ENCODE measurements around the gene TPSG1.
"Not testable (repeated sequence)": the region's sequence is repeated elsewhere in the genome, so short reads cannot be mapped to it uniquely, and the experiment has no call there.

Gene TPSG1

DNA sequence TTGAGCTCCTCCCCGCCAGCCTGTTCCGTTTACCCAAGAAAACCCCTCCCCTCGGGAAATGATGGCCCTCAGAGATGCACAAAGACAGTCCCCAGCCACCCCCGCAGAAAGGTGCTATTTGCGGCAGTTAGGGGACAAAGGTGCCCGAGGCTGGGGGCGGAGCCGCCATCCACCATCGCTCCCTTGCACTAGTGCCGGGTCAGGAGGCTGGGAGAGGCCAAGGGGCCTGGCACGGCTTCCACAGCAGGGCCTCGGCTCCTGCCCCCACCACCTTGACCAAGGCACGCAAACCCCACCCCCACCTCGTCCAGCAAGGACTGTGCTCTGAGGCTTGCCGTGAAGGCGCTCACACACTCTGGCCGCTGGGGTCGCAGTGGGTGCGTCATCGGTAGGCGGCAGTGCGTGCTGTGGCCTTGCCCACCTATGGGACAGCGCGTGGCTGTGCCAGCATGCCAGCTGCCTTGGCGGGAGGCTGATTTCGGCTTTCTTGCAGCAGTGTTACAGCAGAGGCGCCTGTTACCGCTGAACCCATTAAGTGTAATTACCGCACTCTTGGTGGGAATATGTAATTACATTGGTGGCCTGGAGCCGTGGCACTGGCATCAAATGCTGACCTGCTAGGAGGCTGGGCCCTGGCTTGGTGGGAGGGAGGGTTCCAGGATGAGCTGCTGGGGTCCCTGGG, 31.8 kb downstream of the TPSG1 start:
- DNase-seq = no peak

DNA sequence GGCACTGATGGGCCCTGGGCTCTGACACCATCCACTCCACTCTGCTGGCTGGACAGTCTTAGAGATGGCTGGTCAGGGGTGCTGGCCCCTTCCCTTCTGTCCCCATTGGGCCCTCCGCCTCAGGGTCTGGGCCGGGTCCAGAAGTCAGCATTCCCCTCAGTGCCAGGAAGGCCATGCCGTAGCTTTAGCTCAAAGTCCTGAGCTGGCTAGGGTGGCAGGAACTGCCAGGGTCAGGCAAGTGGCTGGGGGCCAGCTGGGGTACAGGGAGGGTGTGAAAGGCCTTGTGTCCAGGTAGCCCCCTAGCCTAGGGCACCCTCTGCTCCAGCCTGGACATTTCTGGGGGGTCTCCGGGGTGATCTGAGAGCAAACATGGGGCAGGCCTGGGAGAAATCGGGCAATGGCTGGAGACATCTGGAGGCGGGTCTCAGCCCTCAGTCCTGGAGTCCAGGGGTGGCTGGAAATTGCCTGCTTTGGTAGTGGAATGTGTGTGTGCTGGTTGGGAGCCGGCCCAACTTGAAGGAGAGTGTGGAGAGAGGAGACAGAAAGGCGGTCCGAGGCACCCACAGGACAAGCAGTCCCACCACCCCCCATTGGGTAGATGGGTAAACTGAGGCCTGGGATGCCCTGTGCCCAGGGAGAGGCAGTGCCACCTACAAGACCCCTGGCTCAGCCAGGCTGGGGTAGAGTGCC, 32.5 kb downstream of the TPSG1 start:
- no peak for DNase-seq

DNA sequence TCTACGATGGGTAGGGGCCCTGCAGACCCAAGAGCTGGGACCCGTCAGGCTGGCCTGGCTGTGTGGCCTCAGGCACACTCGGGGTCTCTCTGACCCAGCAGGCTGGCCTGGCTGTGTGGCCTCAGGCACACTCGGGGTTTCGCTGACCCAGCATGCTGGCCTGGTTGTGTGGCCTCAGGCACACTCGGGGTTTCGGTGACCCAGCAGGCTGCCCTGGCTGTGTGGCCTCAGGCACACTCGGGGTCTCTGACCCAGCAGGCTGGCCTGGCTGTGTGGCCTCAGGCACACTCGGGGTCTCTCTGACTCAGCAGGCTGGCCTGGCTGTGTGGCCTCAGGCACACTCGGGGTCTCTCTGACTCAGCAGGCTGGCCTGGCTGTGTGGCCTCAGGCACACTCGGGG, 34.3 kb downstream of the TPSG1 start:
- not testable (repeated sequence) for DNase-seq

DNA sequence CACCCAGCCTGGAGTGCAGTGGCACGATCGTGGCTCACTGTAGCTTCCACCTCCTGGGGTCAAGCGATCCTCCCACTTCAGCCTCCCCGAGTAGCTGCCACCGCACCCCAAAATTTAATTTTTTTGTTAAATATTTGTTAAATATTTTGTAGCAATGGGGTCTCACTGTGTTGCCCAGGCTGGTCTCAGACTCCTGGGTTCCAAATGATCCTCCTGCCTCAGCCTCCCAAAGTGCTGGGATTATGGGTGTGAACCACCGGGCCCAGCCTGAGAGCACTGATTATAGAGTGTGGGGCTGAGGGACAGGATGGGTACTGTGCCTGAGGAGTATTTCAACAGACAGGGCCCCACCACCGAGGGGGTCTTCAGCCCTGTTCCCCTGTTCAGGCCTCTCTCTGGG, 35.6 kb downstream of the TPSG1 start:
- no peak for DNase-seq

DNA sequence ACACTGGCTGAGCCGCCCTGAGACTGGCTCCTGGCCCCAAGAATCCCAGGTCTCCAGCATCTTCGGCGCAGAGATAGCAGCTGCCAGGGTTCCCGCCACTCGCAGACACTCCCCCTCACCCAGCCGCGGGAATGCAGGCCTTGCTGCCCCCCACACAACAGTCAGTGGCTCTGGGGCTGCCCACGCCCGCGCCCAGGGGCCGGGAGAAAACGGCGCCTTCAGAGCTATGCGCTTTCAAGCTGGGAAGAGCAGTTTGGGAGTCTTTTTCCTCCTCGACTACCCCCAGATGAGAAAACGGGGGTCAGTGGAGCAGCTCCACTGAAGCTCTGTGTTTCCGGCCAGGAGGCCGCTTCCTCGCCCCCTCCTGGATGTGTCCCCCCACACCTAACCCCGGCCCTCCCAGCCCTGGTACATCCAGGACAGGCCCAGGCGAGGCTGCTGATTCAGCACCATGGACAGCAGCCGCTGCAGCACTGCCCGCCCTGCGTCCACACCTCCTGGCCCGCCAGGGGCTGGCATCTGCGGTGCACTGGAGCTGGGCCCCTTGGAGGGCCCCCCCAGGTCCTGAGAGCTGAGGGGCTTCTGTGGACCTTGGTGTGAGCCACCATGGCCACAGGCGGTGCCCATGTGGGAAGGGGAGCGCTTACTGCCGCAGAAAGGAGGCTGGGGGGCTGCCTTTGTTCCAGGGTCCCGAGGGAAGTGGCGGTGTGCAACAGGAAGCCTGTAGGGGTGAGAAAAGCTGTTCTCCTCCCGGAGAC, 36.5 kb downstream of the TPSG1 start:
- no peak for DNase-seq

DNA sequence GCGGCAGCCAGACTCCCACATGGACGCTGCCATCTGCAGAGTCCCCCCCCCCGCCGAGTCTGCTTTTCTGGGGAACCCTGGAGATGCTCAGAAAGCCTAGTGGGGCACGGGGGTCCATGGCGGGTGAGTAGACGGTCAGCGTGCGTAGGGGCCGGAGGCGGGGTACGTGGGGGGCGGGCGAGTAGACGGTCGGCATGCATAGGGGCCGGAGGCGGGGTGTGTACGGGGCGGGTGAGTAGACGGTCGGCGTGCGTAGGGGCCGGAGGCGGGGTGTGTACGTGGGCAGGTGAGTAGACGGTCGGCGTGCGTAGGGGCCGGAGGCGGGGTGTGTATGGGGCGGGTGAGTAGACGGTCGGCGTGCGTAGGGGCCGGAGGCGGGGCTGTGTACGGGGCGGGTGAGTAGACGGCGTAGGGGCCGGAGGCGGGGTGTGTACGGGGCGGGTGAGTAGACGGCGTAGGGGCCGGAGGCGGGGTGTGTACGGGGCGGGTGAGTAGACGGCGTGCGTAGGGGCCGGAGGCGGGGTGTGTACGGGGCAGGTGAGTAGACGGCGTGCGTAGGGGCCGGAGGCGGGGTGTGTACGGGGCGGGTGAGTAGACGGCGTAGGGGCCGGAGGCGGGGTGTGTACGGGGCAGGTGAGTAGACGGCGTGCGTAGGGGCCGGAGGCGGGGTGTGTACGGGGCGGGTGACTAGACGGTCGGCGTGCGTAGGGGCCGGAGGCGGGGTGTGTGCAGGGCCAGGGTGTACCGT, 39.4 kb downstream of the TPSG1 start:
- not testable (repeated sequence) for DNase-seq

DNA sequence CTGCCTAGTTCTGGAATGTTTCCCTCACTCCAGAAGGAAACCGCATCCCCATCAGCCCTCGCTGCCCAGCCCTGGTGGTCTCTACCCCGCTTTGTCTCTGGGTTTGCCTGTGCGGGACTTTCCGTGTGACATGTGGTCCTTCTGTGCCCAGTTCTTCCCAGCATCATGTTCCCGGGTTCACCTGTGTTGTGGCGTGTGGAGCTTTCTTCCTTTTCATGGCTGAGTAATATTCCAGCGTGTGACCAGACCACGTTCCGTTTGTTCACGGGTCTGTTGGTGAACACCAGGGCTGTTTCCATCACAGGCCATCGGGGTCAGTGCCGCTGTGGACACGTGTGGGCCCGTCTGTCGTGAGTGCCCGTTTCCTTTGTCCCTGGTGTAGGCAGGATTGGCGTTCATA, 40.1 kb downstream of the TPSG1 start:
- no peak for DNase-seq

DNA sequence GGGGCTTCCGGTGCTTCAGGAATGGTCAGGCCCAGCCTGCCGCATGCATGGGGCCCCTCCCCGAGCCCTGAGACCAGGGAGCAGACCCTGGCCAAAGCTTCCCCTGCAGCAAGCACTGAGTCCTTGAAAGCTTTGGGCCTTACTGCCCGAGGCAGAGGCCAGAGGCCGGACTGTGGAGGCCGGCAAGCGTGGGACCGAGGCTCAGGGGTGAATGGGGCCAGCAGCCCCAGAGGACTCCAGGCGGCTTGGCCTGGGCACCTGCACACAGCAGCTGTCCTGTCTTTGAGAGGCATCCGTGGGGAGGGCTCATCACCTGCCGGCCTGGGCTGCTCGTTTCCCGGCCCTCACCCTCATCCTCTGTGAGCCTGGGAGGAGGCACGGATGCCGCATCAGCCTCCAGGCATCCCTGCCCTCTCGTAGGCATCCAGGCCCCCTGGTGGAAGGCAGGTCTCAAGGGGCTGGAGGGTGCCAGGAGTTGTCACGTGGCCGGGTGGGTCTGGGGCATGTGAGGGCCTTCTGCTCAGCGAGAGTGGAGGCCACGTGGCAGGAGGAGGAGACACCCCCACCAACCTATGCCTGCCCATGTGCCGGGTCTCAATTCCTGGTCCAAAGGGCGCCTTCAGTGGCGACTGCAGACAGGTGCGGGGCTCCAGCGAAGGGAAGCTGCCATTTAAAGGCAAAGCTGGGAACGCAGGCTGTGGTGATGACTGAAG, 40.8 kb downstream of the TPSG1 start:
- no peak for DNase-seq

DNA sequence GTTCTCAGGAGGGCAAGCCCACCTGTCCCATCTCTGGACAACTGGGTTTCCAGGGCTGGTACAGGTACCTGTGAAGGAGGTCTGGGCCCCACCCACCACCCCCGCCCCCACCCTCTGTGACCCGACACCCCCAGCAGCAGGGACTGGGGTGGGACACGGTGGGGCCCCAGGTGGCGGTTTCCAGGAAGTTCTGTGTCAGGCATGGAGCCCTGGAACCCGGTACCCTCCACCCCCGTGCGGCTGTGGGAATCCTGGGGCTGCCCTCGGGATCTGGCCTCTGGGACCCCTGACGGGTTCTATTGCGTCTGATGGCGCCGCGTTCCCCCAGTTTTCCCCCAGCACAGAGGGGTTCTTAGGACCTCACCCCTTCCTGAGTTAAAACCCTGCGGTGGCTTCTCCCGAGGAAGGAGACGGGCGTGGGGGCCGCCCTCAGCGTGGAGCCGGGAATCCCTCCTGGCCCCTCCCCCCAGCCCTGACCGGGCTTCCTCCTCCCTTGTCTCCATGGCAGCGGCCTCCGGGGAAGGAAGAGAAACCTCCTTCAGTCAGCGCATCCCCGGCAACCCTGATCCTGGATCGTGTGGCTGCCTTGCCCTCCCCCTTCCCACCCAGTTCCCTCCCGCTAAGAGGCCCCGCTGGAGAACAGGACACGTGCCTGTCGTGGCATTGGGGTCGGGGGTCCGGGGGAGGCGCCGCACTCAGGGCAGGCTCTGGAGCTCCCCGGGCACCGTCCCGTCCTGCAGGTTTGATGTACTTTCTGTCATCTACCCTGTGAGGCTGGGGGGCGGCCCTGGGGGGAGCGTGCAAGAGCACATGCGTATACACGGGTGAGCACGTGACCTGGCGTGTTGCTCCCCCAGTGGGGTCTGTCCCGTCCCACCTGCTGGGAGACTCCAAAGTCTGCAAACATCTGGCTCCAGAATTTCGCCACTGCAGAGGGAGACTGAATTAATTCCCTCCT, 41.8 kb downstream of the TPSG1 start:
- no peak for DNase-seq

DNA sequence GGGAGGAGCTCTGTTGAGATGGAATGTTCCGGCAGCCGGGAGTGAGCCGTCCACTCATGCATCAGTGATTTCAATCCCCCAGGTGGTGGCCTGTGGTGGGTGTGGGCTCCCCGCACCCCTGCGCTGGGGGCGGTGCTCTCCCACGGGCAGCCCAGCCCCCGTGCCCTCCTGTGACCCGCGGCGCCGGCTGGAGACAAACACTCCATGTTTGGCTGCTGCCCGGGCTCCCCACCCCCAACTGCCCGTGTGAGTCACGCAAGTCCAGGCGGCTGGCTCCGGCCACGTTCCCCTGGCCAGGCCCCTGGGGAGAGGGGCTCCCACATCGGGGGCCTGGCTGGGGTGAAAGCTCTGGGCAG, 42.8 kb downstream of the TPSG1 start:
- DNase-seq = no peak

DNA sequence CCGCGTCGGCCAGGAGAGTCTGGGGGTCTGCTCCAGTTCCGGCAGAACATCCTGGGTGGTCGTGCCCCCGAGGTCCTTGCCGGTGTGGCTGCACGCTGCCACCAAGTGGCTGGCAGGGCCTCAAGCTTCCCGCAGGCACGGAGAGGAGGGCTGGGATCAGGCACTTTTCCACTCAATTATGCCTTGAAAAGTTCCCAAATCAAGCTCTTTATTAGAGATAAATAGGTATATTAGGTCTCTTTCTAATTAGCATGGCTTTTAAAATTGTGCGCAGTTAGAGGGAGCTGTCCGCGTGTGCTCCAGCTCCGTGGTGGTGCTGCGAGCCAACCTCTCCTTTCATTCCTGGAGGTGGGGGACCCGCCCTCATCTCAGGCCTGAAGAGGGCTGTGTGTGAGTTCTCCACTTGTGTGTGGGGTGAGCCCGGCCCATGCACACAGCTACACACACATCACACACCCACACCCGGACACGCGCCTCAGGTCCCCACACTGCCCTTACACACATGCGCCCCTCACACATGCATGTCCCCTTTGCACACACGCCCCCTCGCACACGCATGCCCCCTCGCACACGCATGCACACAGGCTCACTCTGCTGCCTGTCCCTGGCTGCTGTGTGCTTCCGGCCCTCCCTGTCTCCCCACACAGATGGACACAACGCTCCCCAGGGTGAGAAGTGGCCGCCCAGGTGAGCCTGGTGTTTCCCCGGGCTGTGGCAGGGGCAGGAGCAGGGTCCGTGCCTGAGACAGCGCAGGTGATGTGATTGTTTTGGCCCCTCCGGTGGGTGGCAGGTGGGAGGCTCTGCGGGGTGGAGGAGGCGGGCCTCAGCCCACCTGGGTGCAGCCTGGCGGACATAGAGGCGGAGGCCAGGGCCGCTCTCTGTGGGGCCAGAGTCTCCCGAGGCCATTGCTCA, 43.4 kb downstream of the TPSG1 start:
- no peak for DNase-seq

DNA sequence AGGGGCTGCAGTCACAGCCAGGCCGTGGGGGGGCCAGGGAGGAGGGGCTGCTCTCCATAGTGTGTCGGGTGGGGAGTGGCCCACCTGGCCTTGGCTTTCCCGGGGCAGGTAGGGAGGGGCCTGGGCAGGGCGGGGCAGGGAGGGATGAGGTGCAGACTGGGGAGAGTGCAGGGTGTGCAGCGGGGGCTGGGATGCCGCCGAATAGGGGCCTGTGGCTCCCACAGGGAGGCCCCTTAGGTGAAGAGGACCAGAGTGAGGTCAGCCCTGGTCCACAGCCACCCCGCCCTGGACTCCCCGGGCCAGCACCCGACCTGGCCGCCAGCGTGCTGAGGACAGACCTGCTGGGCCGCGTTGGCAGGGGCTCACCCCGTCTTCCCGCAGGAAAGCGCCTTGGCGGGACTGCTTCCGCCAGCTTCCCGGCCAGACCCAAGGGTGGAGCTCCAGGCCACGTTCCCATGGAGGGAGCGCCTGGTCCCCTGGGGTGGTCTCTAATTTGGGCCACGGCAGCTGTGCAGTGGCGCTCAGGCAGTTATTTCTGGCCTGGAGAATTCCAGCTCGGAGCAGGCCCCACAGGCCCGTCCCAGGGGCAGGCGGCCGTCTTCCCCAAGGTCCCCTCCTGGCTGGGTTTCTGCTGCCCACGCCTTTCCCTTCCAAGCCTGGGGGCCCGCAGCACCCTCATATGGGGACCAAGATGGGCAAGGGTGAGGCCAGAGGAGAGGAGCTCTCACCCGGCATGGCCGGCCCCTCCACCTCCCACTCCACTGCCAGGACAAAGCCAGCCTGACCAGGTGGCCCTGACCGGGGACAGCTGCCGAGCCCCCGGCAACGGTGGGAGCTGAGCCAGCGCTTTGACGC, 44.3 kb downstream of the TPSG1 start:
- no peak for DNase-seq

DNA sequence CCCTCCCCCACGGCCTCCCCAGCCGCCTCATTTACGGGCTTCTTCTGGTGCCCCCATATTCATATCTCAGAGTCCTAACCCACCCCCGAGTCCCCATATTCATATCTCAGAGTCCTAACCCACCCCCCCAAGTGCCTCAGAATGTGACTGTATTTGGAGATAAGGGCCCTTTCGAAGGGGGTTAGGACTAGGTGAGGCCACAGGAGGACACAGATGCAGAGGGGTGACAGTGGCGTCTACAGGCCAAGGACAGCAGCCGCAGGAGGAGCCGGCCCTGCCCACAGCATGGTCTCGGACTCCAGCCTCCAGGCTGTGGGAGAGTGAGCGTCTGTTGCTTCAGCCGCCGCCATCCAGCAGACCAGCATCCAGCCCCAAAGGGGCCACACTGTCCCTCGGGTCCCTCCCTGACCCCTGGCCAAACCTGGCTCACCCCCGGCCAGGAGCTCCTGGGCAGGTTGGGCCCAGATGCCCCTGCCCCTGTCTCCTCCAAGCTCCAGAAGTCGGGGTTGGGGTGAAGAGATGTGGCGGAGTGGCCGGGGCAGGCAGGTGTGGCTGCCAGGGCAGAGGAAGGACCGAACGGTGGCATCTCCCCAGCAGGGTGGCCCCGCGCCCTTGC, 46.7 kb downstream of the TPSG1 start:
- DNase-seq = no peak

DNA sequence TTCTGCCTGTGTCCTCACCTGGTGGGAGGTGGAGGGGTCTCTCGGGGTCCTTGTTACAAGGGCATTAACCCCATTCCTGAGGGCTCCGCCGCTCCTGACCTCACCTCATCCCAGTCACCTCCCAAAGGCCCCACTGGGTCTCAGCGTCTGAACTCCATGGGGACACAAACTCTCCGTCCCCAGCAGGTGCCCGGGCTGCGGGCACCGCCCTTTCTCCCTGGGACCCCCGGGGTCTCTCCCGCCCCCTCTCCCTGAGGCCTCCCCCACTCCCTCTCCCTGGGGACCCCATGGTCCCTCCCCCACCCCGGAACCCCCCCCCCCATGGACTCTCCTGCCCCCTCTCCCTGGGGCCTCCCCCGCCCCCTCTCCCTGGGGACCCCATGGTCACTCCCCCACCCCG, 47.3 kb downstream of the TPSG1 start:
- no peak for DNase-seq

DNA sequence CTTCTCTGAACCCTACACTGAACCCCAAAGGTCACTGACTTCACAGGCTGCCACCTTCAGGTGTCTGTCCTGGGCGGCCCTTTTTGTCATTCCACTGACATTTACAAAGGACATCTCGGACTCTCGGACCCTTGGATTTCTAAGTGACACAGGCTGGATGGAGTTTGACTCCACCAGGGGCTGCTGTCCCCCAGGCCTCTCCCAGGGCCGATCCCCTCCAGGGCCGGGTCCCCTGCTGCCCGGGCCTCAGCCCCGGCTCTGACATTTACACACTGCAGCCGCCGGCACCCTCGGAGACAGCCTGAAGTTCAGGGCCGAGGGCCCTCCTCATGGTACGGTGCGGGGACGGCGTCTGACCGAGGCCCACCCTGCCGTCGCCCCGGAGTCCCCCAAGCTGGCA, 48.0 kb downstream of the TPSG1 start:
- DNase-seq = no peak

DNA sequence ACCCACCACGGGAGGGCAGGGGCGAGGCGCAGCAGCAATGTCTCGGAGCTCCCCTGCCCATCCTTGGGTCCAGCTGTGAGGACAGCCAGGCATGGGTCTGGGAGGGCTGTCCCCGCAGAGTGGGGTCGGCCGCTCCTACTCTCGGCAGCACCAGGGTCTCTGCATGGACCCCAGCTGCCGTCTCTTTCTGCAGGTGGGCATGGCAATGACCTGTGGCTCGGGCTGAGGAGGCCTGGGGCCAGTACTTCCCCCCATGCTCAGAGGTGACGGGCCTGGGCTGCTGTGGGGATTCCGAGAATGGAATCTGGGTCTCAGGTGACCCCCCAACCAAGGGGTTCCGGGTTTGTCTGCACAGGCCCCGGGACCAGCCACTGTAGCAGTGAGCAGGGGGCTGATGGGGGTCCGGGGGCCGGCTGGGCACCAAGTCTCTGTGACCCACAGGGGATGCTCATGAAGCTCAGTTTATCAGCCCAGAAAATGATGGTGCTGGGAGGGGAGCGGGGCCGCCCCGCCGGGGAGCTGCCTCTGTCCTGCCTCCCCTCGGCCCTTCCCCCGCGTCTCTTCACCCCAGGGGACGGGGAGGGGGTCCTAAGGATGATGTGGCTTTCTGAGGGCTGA, 48.7 kb downstream of the TPSG1 start:
- no peak for DNase-seq

DNA sequence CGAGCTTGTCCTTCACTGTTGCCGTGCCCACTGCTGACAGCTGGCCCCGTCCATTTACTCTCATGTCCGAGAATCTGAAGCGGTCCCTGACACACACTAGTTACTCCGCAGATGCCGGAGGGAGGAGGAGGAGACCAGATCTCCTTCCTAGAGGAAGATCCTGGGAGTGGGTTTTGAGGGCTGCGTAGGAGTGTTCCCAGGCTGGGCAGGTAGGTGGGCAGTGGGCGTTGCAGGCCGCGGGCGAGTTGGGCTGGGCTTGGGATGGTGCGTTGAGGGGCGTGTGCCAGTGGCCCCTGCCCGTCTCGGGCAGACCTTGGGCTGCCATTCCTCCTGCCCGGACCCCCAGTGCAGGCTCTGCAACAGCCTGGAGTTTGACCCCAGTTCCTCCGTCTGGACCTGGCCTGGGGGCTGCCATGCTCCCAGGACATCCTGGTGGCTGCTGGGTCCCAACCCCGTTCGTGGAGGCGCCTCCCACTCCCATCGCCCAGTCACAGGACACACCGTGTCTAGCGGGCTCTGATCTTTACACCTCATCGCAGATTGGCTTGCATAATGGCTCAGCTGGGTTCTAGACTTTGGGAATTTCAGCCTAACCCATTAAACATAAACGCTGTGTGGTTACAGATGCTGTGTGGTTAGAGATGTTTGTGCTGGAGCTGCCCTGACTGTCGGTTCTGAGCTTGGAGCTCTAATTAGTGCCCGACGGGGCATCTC, 49.3 kb downstream of the TPSG1 start:
- no peak for DNase-seq
